ENCODE data around the gene KRTAP19-6. TPM values are rescaled to one million over a fixed set of nuclear protein-coding genes. Genes with fewer than 3 reads are reported as not detected.

Gene KRTAP19-6
- total and polyA plus RNA-seq, 10 of the 15 experiments (the other 5 are each of a cell fraction or from before 2014, with no cell fraction given): not detected

- Histone ChIP-seq H3K27me3 (replicated peaks in 1 of 2; ENCODE audit: control insufficient read depth in 2 of 2, insufficient read depth in 2 of 2, low read length in 1 of 2) (no peaks in the 10 kb centered on the region), H3K4me3 (no peak within 1 kb of the TSS), H2AFZ (ENCODE audit: control insufficient read depth, low read depth, low read length) (no peak within 1 kb of the TSS), H3K4me2 (ENCODE audit: control insufficient read depth, insufficient read depth) (no peak within 1 kb of the TSS), H3K27ac (ENCODE audit: control insufficient read depth, insufficient read depth) (no peak within 1 kb of the TSS), H4K20me1 (ENCODE audit: control insufficient read depth, insufficient read depth) (no peaks in the 10 kb centered on the region), H3K9ac (ENCODE audit: control insufficient read depth, insufficient read depth, low read length) (no peak within 1 kb of the TSS), H3K79me2 (ENCODE audit: control insufficient read depth, insufficient read depth, low read length) (no peaks in the 10 kb centered on the region), H3K9me3 (replicated peaks; ENCODE audit: control insufficient read depth, insufficient read depth, low read length) (no peaks in the 10 kb centered on the region), H3K36me3 (ENCODE audit: control insufficient read depth in 2 of 2, insufficient read depth in 2 of 2, low read length in 1 of 2) (no peaks in the 10 kb centered on the region), H3K4me1 (ENCODE audit: control insufficient read depth, insufficient read depth, low read length) (no peaks in the 10 kb centered on the region)
- TF ChIP-seq POLR2AphosphoS5 (IDR thresholded peaks at IDR 0.05; ENCODE audit: low read length): no peak
- in situ Hi-C loops (cut with MboI) (no loop called here), intact Hi-C loops (cut with micrococcal nuclease; ENCODE audit: unreplicated experiment) (loop anchor here (10.0 kb wide), 1 partner anchor 57 kb away; the partner anchor contains the start of gene KRTAP15-1)
- WGBS (ENCODE audit: insufficient coverage, insufficient replicate concordance, low lambda C conversion rate, missing lambda C conversion rate): 29% methylated on average over 6 of the region's 6 CpGs
- no peak for FAIRE-seq
- no TSS peak for BruUV-seq (replicated peaks)
- SMC1A ChIA-PET (ENCODE audit: uncharacterized antibody, unreplicated experiment): no interaction called here
- CTCF ChIA-PET: no interaction called here
- no peak for ATAC-seq
- RAD21 ChIA-PET (ENCODE audit: unreplicated experiment): no interaction called here
- no peak for DNase-seq (ENCODE audit: low read depth, low spot score)
- POLR2A ChIA-PET: no interaction called here
These were observed 39.6 kb downstream of the KRTAP19-6 start, which contains the start of gene KRTAP19-5 for GRCh38 chr21:30502041-30502440. Gene KRTAP19-5 (minus strand): TSS chr21:30502141. CDS start chr21:30502090, 51 bp downstream.

- Histone ChIP-seq H3K27ac (ENCODE audit: control insufficient read depth, insufficient read depth) (no peak within 1 kb of the TSS), H3K27me3 (replicated peaks in 1 of 2; ENCODE audit: control insufficient read depth in 2 of 2, insufficient read depth in 2 of 2, low read length in 1 of 2) (no peaks in the 10 kb centered on the region), H3K9ac (ENCODE audit: control insufficient read depth, insufficient read depth, low read length) (no peak within 1 kb of the TSS), H4K20me1 (ENCODE audit: control insufficient read depth, insufficient read depth) (no peaks in the 10 kb centered on the region), H3K4me3 (no peak within 1 kb of the TSS), H3K4me2 (ENCODE audit: control insufficient read depth, insufficient read depth) (no peak within 1 kb of the TSS), H3K9me3 (replicated peaks; ENCODE audit: control insufficient read depth, insufficient read depth, low read length) (no peaks in the 10 kb centered on the region), H3K36me3 (ENCODE audit: control insufficient read depth in 2 of 2, insufficient read depth in 2 of 2, low read length in 1 of 2) (no peaks in the 10 kb centered on the region), H3K79me2 (ENCODE audit: control insufficient read depth, insufficient read depth, low read length) (no peaks in the 10 kb centered on the region), H2AFZ (ENCODE audit: control insufficient read depth, low read depth, low read length) (no peak within 1 kb of the TSS), H3K4me1 (ENCODE audit: control insufficient read depth, insufficient read depth, low read length) (no peaks in the 10 kb centered on the region)
- ATAC-seq (no peak), FAIRE-seq (no peak), DNase-seq (ENCODE audit: low read depth, low spot score) (no peak)
- in situ Hi-C loops (cut with MboI): no loop called here
- ChIA-PET SMC1A (ENCODE audit: uncharacterized antibody, unreplicated experiment) (interaction anchor here (1.1 kb wide), 1 partner anchor 25 kb away, joined by 4 read pairs; no protein-coding TSS in a partner anchor), POLR2A (no interaction called here), CTCF (interaction anchor here (0.5 to 1.7 kb wide), 2 partner anchors 9 to 925 kb away, joined by 3 read pairs; no protein-coding TSS in a partner anchor), RAD21 (ENCODE audit: unreplicated experiment) (no interaction called here)
- BruUV-seq (replicated peaks): no TSS peak
- TF ChIP-seq NR2C1 (IDR thresholded peaks at IDR 0.05) (no peak), SUZ12 (IDR thresholded peaks at IDR 0.05; ENCODE audit: unreplicated experiment) (no peak), ZNF592 (IDR thresholded peaks at IDR 0.05) (no peak), CHD2 (IDR thresholded peaks at IDR 0.05; ENCODE audit: borderline replicate concordance, low read depth, low read length) (no peak), IKZF2 (IDR thresholded peaks at IDR 0.05) (no peak)
- intact Hi-C loops (cut with micrococcal nuclease; ENCODE audit: unreplicated experiment): no loop called here
- 12% methylated on average over 4 of the region's 4 CpGs for WGBS (ENCODE audit: insufficient coverage, insufficient replicate concordance, low lambda C conversion rate, missing lambda C conversion rate)
These were observed 44.6 kb downstream of the KRTAP19-6 start, which contains the start of gene KRTAP19-4 for GRCh38 chr21:30497065-30497464. Gene KRTAP19-4 (minus strand): TSS chr21:30497165. CDS start chr21:30497110, 55 bp downstream.

All from GM12878 (cell line).